NCI-H128 (cell line): ENCODE data around the gene BTNL9.
"Not testable (repeated sequence)": the region's sequence is repeated elsewhere in the genome, so short reads cannot be mapped to it uniquely, and the experiment has no call there.

ENCODE experiments used
- DNase-seq: peaks from one replicate; lab custom pipeline; 2025; ENCODE audit not compliant: unreplicated experiment; lab: John Stamatoyannopoulos, UW

Gene BTNL9

DNA sequence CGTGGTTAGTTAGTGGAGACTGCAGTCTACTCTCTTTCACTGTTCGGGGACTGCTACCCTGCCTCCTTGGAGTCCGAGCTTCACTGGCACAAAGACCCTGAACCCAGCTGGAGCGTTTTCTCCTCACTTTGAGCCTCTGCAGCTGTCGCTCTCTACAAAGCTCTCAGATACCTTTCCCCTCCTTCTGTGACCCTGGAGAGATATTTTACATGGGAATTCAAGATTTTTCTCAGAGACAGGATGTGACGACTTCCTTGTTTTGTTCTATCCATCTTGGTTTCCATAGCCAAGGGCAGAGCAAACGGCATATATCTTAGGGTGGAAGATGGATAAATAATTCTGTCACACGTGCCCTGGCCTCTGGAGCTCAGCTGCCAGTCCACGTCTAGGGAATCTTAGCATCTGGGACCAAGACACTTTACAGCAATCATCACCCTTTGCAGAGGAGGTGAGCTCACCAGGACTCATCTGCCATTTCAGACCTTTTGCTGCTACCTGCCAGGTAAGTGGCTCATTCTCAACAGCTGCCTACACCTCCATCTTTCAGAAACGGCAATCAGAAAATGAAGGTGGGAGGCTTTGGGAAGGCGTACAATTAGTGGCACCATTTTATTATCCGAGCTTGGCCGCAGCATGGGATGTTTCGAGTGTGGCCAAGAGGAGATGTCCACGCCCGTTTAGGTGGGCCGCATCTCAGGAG, at the start of gene BTNL9:
BTNL9 (plus strand) TSS at position 336 of the 700 bp plus-strand sequence. CDS start 5,224 bp downstream, outside the sequence.
- DNase-seq = no peak

DNA sequence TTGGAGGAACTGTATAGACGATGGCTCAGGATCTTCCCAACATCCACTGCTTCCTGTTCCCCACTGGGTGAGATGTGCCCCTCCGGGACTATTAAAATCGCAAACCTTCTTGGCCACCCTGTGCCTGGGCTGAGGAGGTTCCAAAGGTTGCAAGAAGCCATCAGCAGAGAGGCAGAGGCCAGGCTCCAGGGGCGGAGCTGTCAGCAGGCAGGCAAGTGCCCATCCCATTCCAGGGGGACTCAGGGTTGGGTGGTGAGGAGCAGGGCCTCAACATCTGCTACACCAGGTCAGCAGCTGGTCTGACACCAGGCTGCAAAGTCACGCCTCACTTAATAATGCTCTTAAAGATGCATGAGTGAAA, 49.2 kb upstream of the BTNL9 start:
- no peak for DNase-seq

DNA sequence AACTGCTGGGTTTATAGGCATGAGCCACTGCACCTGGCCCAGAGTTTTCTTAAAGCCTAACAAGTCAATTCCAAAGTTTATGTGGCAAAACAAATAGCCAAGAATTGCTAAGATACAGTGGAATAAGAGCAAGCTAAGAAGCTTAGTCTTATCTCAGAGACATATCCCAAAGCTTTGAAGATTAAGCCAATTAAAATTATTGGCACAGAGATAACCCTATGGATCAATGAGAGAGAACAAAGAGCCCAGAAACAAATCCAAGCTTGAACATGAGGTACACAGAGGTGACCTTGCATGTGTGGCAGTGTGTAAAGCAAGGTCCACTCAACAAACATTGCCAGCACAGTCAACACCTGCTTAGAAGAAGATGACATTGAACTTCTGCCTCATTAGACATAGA, 38.1 kb upstream of the BTNL9 start:
- no peak for DNase-seq

DNA sequence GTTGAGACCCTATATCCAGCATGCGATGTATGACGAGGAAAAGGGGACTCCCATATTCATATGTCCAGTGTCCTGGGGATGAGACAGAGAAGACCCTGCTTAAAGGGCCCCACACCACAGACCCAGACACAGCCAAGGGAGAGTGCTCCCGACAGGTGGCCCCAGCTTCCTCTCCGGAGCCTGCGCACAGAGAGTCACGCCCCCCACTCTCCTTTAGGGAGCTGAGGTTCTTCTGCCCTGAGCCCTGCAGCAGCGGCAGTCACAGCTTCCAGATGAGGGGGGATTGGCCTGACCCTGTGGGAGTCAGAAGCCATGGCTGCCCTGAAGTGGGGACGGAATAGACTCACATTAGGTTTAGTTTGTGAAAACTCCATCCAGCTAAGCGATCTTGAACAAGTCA, 34.3 kb upstream of the BTNL9 start:
- no peak for DNase-seq

DNA sequence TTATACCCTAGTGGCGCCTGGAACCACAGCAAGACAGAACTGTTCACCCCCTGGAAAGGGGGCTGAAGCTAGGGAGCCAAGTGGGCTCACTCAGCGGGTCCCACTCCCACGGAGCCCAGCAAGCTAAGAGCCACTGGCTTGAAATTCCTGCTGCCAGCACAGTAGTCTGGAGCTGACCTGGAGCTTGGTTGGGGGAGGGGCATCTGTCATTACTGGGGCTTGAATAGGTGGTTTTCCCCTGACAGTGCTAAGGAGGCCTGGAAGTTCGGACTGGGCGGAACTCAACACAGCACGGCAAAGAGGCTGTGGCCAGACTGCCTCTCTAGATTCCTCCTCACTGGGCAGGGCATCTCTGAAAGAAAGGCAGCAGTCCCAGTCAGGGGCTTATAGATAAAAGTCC, 31.9 kb upstream of the BTNL9 start:
- no peak for DNase-seq

DNA sequence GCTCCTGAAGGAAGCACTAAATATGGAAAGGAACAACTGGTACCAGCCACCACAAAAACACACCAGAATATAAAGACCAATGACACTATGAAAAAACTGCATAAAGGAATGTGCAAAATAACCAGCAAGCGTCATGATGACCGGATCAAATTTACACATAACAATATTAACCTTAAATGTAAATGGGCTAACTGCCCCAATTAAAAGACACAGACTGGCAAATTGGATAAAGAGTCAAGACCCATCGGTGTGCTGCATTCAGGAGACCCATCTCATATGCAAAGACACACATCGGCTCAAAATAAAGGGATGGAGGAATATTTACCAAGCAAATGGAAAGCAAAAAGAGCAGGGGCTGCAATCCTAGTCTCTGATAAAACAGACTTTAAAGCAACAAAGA, 30.0 kb upstream of the BTNL9 start:
- DNase-seq = not testable (repeated sequence)

DNA sequence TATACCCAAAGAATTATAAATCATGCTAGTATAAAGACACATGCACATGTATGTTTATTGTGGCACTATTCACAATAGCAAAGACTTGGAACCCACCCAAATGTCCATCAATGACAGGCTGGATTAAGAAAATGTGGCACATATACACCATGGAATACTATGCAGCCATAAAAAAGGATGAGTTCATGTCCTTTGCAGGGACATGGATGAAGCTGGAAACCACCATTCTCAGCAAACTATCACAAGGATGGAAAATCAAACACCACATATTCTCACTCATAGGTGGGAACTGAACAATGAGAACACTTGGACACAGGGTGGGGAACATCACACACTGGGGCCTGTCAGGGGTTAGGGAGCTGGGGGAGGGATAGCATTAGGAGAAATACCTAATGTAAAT, 25.4 kb upstream of the BTNL9 start:
- not testable (repeated sequence) for DNase-seq

DNA sequence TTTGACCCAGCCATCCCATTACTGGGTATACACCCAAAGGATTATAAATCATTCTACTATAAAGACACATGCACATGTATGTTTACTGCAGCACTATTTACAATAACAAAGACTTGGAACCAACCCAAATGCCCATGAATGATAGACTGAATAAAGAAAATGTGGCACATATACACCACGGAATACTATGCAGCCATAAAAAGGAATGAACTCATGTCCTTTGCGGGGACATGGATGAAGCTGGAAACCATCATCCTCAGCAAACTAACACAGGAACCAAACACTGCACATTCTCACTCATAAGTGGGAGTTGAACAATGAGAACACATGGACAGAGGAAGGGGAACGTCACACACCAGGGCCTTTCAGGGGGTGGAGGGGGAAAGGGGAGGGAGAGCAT, 22.6 kb upstream of the BTNL9 start:
- DNase-seq = not testable (repeated sequence)

DNA sequence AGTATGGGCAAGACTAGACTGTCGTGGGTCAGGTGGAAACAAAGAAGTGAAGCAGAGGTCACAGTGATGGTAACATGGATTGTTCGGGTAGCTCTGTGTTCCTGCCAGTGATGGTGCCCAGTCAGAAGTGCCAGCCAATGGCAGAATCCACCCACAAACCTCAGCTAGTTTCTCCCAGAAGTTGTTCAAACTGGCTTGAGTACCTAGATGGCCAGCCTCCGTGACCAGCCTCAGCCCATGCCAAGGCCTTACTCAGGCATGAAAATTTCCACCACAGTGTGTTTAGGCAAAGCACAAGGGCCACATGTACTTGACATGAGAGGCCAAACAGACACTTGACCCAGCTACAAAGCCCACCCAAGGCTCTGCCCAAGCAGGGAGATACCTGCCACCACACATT, 19.4 kb upstream of the BTNL9 start:
- DNase-seq = no peak

DNA sequence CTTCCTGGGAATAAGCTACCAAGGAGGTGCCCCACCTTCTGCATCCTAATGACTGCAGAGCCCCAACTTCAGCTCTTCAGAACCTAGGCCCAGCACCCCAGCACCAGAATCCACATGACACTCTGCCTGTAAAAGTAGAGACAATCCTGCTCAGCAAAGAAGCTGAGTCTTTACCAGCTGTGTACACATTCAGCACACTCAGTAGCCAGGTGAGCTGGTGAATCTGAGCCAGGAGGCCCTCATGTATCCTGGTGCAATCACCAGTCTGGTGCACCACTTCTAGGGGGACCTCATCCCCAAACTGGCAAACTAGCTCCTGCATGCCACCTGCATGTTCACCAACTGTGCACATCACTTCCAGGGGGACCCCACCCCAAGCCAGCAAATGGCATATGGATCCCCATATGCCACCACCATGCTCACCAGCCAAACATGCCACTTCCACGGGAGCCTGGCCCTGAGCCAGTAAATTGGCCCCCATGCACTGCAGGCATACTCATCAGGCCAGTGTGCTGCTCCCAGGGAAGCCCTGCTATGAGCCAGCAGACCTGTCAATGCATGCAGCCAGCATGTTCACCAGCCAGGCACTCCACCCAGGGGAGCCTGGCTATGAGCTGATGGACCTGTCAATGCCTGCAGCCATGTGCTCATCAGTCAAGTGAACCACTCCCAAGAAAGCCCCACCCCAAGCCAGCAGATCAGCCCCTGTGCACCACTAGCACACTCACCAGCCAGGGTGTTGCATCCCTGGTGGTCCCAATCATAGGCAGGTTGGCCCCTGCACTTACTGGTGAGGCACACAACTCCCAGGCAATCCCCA, 15.6 kb upstream of the BTNL9 start:
- DNase-seq = no peak

DNA sequence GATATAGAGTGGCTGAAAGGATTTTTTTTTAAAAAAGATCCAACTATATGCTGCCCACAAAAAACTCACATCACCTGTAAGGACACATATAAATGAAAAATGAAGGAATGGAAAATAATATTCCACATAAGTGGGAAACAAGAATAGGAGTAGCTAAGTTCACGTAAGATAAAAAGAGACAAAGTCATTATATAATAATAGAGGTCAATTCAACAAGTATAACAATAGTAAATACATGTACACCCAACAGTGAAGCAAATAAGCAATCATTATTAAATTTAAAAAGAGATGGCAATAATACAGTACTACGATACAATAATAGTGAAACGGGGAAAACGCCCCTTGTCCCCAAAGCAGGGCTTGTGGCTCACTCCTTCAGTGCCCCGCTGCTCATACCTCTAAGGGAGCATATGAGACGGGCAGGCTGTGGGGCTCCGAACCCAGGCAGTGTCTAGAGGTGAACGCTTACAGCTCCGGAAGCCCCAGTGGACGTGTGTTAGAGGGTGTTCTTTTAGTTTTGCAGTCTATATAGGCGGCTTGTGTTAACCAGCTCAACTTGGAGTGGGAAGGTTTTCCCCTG, 12.5 kb upstream of the BTNL9 start:
- no peak for DNase-seq

DNA sequence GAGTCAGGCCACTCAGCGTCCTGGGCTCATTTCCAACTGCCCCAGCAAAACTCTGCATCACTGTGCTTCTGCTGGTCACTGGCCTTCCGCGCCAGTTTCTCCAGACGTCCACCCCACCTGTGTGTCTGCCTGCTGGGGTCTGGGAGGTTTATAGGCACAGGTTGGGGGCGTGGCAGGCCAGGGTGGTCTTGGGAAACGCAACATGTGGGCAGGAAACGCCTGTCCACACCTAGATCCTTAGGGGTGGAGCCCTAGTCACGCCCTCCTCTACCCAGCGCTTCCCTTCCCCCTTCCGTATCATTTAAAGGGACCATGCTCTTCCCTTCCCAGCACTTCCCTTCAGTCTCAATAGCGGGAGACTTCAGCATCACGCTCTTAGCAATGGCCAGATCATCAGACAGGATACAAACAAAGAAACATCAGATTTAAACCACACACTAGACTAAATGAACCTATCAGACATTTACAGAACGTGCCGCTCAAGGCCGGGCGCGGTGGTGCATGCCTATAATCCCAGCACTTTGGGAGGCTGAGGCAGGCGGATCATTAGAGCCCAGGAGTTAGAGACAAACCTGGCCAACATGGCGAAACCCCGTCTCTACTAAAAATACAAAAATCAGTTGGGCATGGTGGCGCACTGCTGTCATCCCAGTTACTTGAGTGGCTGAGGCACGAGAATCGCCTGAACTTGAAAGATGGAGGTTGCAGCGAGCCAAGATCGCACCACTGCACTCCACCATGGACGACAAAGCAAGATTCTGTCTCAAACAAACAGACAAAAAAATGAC, 11.8 kb upstream of the BTNL9 start:
- no peak for DNase-seq

DNA sequence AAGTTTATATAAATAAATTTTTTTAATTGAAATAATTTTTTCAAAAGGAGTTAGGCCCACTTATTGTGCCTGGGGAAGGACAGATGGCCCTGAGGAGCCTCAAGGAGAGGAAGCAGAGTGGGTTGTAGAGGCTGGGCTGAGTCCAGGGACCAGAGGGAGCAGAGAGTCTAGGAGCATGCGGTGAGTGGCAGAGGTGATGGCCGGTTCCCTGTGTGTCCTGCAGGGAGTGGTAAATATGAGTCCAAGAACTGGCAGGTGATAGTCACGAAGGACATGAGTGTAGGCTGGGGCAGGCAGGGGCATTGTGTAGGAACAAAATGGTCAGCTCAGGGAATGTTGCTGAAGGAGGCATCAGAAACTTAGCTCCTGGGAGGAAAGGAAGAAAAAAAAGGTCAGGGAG, 8.3 kb upstream of the BTNL9 start:
- DNase-seq = no peak

DNA sequence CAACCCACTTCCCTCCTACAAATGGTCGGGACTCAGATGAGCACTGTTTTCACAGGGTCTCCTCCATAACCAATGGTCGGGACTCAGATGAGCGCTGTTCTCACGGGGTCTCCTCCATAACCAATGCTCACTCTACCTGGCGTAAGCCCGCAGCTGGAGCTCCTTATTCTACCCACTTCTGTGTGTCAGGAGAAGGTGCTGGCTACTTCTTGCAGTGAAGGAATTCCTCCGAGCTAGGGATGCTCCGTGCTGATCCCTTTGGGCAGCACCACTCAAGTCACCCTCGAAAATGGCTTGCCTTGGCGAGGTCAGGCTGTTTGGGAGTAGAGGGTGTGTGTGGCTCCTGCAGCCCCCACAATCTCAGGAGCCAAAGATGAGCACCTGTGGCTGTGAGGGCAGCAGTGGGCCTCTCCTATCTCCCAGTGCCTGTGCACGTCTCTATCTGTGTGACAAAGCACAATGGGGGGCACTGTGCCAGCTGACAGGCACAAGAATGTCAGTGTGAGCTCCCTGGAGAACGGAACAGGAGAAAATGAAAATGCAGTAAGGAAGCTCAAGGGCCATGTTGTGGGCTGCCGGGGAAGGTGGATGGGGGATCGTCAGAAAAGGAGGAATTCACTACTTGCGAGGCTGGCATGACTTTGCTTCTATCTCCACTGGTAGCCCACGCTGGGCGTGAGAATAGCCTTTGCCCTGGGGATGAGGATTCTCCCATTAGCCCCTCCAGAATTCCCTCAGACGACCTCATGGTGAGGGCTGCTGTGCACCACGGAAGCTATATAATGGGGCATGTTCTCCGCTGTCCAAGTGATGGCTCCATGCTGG, 3.9 kb upstream of the BTNL9 start:
- DNase-seq = no peak

DNA sequence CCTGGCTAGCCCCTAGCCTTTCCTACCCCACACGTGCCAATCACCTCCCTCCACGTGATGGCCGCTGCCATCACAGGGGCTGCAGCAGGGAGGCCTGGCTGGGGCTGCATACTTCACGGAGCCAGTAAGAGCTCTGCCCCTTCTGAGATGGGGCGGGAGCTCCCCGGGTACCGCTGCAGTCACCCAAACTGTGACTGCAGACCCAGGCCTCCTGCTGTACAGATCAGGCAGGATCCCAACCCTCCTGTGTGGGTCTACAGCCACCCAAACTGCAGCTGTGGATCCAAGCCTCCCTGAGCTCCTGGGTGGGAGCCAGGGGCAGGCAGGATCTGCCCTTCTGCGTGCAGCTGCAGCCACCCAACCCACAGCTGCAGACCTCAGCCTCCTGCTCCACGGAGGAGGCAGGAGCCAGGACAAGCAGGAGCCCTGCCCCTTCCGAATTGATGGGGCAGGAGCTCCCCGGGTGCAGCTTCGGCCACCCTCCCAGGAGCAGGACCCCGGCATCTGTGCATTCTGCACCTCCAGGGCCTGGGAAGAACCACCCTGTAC, 3.2 kb upstream of the BTNL9 start:
- DNase-seq = no peak

DNA sequence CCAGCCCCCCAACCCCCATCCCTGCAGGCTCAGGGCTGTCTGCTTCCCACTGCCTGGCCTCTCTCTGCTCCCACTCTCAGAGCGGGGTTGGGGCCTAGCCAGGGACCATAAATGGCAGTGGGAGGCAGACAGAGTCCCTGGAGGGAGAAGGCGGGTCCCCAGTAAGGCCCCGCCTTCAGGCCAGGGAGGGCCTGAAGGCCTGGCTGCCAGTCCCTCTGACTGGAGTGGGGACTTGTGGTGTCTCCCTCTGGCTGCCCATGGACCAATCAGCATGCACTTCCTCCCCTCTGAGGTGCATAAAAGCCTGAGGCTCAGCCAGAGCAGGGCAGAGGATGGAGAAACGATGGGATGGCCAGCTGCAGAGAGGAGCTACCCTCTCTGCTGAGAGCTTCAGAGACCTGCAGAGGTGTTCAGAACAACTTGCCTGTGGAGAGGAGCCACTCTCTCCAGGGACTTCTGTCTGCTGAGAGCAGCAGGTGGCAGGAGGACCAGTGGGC, 2.7 kb upstream of the BTNL9 start:
- no peak for DNase-seq

DNA sequence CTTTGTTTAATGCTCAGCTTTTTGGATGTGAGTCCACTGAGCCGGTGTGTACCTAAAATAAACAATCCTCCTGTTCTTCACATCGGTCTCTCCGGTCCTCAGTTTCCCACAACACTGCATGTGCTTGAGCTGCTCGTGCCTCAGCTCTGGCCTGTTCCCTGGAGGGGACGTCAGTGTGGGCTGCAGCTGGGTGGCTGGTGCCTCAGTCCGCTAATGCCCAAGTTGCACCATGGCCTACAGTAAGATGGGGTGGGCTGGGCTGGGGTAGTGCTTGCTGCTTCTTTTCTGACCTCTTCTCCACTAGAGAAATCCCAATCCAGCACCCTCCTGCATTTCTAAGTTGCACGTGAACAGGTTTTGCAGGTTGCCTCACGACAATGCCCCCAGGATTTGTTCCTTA, 595 bp upstream of the BTNL9 start:
- no peak for DNase-seq

DNA sequence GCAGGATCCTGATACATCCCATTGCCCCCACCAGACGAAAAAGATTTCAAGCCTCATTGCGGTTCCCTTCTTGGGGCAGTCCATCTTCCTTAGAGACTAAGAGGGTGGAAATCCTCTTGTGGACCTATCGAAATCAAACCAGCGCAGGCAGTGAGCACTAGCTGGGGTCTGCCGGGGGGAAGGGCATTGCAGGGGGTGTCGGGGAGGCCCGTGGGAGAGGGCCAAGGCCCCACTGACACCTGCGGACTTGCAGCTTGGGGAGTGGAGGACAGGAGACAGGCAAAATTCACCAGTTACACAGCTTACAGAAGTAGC, 522 bp downstream of the BTNL9 start:
- no peak for DNase-seq

DNA sequence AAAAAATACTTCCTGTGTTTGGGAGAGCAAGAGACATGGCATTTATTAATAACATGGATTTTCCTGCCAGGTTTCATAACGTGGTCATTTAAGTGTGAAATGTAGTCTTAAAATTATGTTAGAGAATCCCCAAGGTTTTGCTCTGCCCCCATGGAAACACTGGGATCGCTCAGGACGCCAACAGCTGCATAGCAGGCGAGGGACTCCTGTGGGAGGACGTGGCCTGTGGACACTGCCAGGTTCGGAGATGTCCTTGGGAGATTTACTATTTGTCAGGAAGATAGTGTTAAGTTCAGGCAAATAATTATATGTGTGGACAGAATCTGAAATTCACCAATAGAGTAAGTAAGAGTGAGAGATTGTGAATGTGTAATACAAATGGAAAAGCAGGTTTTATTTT, 977 bp downstream of the BTNL9 start:
- DNase-seq = no peak

DNA sequence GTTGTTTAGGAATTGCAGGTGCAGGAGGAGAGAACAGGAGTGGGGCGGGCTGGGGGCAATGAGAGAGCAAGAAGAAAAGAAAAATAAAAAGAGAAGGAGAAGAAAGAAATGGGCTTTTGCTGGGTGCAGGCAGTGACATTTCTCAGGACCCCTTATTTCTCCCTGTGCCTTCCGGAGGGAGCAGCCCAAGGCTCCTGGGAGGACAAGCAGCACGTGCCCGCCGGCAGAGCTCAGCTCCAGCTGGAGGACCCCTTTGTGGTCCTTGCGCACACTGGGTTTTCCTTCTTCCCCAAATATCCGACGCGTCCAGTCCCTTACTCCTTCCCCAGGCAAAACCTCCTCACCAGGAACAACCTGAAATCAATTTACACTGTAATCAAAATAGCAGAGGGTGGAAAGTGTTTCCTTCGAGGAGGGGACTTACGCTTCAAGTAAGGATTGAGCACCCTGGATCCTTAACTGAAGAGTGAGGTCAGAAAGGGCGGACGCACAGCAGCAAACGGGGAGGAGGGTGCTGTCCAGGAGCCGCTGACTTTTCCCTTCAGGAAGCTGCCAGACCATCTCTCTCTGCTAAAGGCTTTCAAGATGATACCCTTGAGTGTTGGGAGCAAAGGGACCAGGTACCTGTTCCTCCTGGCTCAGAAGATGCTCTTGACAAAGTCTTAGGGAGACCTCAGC, 2.1 kb downstream of the BTNL9 start:
- no peak for DNase-seq
